NOMO-1 treated with dmso at 0.1 percent for 144 hours (cell line): Measurements from ENCODE around the gene CDKAL1.
A peak's percentile ranks its signal among the peaks of the same experiment; 100 is the strongest.

Experiments
- DNase-seq: peaks from one replicate; lab custom pipeline; 2025; ENCODE audit not compliant: unreplicated experiment; lab: John Stamatoyannopoulos, UW

The CDKAL1 gene

DNA sequence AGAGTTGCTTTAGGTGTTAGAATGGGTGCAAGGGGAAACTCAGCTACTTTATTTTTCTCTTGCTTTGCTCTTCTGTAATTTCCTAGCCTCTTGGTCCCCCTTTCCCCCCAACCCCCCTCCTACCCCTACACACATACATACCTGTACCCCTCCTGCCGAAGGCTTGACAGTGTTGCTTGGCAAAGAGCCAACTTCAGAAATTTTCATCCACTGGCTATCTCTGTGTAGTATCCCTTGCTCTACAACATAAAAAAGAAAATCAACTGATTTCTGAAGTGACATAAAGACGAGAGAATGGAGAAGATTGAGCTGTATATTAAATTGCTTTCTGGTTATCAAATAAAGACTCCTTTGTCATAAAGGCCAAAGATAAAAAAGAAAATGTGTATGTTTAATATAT is 561.2 kb downstream of the CDKAL1 start:
- no peak for DNase-seq

DNA sequence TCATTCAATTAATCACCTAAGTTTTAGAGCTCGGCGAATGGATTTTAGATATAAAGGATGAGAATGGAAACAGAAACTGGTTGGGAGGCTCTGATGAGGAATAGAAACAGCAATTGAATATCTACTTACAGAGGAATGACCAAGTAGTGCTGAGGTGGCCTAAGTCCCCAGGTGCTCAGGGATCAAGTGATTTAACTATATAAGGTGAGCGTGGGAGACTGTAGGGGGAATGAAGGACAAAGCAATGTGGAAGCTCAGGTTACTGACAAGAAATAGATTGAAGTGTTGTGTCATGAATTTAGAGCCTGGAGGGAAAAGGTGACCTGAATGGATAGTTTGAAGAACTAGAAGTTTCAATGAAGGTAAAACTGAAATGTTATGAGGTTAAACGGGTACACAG is 563.9 kb downstream of the CDKAL1 start:
- no peak for DNase-seq

- DNase-seq = no peak
Measured at GRCh38 chr6:21098744-21099143, 564.5 kb downstream of the CDKAL1 start.

DNA sequence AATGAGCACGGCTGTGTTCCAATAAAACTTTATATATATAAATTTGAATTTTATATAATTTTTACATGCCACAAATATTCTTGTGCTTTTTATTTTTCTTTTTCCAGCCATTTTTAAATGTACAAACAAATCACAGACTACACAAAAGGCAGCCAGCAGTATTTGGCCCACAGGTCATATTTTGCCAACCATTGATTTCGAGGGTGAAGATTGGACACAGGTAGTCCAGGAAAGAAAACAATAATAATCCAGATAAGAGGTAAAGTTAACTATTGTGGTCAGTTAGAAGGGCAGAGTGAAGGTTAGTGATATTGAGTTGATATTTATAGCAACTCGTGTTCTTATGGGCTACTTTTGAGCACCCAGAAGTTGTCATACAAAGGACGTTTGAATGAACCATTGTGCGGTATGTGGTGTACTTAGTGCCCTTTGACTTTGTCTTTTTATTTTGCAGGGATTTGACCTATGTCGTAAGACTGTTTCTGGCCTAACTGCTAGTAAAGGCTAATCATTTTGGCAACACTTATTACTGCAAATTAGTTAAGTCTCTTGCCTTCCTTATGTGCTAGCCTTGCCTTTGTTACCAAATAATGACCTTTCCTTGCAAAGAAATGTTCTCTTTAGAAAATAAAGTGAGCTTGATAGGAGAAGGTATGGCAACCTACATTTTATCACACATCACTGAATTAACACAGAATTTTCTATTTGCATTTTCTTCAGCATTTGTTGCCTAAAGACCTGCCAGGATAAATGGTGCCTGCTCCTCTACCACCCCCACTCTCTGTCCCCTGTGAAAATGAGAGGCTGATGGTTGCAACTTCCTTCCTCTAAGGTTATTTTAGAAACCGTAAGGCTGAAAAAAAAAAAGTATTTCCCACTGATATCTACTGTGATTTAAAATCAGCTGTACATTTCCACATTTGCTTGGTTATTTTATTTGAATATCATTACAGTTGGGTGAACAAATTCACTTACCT is 565.4 kb downstream of the CDKAL1 start:
- DNase-seq = peak; percentile 24

GRCh38 chr6:21100991-21101390 is 566.7 kb downstream of the CDKAL1 start:
- DNase-seq = no peak

DNA sequence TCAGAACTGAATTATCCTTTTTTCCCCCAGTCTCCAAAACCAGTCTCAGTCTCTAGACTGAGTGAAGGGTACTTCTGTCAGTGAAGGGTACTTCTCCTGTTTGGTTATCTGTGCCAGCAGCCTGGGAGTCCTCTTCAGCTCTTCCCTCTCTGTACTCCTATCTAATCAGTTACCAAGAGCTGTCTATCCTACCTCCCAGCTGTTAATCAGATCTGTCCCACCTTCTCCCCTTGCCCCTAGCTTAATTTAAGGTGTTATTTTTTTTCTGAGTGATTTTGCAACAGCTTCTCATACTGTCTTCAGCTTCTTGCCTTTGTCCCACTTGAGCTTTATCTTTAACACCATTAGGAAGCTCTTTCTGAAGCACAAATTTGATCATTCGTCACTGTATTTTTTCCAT is 567.4 kb downstream of the CDKAL1 start:
- no peak for DNase-seq

GRCh38 chr6:21102201-21102600 is 567.9 kb downstream of the CDKAL1 start:
- no peak for DNase-seq

GRCh38 chr6:21102624-21103023 is 568.4 kb downstream of the CDKAL1 start:
- DNase-seq = no peak

DNA sequence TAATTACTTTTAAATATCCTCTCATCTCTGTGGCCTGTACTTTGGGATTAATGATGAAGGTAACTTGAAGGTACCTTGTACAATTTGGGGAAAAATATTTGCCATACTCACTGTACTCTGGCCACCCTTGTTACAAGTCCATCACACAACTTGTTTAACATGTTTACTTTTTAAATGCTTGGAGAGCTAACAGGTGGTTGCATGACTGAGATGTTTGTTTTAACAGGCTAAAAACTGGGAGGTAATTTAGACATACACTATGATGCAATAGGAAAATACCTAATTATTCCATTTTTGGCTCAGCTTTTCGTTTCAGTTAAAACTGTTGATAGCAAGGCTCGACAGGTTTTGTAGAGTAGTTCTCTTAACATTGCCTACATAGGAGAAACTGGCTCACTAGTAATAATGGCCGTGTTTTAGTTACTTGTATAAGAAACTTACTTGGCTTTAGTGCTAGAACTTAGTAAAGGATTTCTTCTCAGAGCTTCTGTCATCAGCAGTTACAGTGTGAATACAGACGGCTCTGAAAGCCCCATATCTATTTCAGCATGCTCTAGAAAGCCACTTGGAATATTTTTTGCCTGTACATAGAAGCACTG is 569.5 kb downstream of the CDKAL1 start:
- DNase-seq = no peak

- no peak for DNase-seq
Measured at GRCh38 chr6:21104288-21104687, 570.0 kb downstream of the CDKAL1 start.

DNA sequence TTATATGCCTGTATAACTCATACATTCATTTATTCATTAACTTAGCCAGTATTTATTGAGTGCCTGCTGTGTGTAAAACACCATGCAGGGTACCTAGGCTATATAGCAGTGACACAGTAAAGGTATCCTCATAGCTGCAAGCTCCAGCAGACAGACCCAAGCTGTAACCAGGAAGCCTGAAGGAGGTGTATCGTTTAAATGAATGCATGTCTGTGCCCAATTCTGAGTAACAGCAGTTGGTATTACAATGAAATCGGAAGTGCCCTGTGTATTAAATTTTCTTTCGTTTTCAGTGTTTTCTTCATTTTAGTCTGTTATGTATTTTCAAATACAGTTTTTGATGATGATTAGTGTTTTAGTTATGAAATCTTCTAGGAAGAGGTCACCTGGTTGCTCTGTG is 573.5 kb downstream of the CDKAL1 start:
- no peak for DNase-seq

DNA sequence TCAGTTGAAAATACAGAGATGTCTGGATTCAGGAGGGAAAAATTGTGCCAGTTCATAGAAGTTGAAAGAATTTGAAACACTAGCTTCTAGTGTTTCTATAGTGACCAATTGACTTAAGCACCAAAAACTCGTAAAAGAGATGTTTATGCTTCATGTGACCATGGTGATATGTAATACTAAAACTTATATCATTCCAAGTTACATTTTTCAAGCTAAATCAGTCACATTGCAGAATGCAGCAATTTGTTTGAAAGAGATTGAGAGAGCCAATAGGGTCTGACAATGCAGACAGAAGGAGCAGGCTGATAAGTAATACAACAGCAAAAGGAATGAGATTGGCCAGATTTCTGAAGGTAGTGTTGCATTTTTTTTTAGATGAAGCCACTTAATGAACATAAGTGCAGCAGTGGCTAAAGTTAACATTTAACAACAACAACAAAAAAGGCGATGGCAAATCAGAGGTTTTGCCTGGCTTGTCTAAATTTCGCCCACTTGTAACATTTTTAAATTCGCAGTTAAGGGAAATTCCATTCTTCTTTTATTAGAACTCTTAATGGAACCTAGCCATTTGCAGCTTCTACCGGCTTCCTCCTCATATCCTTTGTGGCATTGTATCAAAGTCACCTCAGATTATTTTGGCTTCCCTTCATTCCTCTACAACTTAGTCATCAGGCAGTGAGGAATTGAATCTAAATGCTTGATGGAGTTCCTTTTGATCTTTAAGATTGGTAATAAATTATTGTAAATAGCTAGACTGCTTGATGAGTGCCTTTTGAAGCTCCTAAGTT is 575.3 kb downstream of the CDKAL1 start:
- no peak for DNase-seq

- no peak for DNase-seq
Measured at GRCh38 chr6:21110684-21111083, 576.4 kb downstream of the CDKAL1 start.

GRCh38 chr6:21111093-21111725 is 577.0 kb downstream of the CDKAL1 start:
- no peak for DNase-seq

DNA sequence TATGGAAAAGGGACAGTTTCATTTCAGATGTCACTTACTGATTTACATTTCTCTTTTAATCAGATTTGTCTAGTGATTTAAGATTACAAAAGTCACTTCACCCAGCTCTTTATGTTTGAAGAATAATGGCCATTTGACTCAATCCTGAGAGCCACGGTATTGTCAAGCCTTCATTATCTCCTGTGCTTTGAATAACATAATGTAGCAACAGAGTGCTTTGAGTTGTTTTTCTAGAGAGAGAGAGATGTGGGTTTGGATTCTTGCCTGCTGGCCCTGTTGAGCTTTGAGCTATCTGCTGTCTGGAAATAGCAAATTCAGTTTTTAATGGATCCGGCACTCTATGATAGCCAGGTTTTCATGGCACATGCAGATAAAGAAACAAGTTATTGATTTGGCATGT is 580.9 kb downstream of the CDKAL1 start:
- DNase-seq = no peak

GRCh38 chr6:21116736-21117135 is 582.5 kb downstream of the CDKAL1 start:
- no peak for DNase-seq

DNA sequence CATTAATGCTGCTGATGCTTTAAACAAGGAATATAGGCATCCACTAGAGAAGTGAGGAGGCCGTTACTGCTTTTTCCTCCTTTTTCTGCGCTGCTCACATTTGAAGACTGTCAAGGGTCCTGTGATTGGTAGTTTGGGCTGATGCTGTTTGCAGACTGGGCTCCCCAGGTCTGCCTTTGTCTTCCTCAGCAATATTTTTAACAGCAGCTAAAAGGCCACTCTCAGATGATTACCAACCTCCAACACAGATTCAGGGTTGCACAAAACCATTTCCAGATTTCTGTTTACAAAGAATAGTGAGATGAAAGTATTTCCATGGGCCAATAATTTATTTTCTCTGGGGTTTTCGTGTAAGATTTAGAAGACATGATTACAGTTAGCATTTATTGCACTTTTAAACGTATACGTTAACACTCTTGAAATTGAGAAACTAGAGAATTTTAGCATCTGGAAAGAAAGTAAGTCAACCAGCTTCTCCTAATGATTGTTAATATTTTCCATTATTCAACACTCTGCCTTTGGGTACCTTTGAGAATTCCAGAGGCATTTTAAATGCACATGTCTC is 584.0 kb downstream of the CDKAL1 start:
- DNase-seq = no peak

GRCh38 chr6:21121636-21122136 is 587.4 kb downstream of the CDKAL1 start:
- no peak for DNase-seq

DNA sequence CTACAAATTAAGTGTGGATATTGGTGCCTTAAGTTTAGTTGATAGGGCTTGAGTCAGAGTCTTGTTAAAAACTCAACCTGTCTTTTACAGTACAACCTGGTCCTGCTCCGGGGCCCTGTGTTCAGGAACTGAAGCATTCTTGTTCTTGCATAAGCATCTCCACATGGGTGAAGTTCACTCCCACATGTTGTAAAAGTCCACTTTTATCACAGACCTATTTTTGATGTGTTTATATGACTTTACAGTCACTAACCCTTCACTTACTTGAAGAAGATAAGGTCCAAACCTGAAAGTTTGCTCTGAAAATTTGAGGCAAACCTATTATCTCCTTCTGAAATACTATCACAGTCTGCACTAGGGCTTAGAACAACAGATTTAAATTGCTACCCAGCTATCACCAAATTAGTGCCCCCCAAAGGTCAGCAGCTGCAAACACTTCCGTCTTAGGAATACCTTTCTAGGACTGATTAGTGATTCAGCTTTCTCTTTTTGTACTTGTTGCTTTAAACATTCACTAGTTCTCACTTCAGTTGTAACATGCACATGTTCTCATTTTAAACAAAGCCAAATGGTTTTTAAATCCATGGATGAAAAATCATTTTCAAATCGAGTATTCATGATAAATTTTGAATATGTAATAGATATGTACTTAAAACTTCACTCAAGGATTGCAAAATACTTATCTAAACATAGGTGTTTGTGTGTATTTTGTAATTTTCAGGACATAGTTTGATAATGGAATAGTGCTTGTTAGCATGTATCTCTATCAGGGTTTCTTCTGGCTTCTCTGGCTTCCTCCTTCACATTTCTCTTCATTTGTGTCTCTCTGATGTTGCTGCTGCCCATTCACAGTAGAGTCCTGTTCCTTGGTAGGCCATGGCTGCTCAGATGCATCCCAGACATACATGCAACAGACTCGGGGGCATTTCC is 589.5 kb downstream of the CDKAL1 start:
- DNase-seq = no peak

DNA sequence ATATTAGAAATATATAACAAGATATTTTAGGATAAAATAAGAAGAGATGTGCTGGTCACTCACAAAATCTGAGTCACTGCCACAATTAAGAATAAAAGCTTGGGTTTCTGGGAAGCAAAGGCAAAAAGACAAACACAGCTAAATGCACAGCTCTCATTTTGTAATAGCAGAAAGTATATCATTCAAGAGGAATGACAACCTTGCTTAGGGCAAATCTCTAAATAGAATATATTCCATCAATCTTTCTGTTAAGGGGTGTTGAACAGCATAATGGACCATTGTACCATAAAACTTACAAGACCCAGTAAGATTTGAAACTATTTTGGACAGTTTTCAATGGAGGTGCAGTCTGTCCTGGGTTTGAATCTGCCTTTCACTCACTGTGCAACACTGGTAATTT is 594.3 kb downstream of the CDKAL1 start:
- no peak for DNase-seq
